ENCODE measurements around the gene MRPL40.
"Not testable (repeated sequence)": the region's sequence is repeated elsewhere in the genome, so short reads cannot be mapped to it uniquely, and the experiment has no call there.

The MRPL40 gene

GRCh38 chr22:19406846-19407245, 25.5 kb upstream of the MRPL40 start:
- no peak for DNase-seq (ENCODE audit: low spot score)

DNA sequence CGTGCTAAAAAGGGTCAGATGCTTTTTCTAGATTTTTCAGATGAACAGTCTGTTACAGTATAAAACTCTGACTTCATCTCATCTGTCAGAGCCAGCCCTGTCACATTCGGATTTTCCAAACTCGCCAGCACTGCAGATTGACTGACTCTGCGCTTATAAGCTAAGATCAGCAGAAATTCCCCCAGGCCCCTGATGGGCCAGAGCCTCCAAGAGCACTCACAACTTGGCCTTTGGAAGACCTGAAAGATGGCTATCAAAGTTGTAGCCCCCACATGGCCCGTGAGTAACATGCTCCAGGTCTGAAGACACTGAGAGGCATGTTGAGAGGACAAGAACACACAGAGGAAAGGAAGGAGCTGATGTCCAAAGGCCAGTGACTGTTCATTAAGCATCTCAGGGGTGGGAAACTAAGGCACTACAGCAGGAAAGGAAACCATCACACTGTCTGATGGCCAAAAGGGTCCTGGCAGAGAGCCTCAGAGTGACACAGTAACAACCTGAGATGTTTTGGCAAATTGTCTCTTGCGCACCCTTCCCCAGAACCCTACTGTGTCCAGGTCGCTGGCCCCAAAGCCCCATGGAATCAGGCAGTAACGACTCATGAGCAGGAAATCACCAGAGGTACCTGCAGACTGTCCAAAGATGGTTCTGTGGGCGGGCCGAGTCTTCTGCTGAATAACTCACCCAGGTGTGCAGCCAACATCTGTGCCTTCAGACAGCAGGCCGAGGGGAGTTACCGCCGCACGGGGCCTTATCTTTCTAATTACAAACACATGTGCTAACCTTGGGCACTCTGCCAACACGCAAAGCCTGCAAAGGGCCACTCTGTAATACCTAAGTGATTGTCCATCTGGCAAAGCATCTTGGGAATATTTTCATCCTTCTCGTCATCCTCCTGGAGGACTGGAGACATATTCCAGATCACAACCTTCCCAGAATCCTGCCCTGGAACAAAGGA, 24.4 kb upstream of the MRPL40 start:
- DNase-seq (ENCODE audit: low spot score), result peak; percentile 94

- DNase-seq (ENCODE audit: low spot score), result no peak
These were observed 21.2 kb upstream of the MRPL40 start for GRCh38 chr22:19410941-19411689.

DNA sequence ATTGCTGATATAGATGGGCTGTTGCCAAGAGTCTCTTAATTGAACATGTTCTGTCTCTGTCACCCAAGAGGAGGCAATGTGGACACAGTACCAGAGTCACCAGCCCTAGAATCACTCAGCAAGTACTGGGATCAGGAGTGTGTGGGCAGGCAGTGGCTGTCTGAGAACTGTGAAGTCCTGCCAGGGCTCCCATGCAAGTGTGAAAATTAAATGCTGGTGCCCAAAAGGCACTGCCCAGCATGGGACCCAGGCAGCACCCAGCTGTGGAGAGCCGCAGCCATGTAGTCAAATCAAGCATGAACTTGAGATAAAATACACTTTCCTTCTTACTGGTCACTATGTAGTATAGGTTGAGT, 20.7 kb upstream of the MRPL40 start:
- DNase-seq (ENCODE audit: low spot score), result no peak

DNA sequence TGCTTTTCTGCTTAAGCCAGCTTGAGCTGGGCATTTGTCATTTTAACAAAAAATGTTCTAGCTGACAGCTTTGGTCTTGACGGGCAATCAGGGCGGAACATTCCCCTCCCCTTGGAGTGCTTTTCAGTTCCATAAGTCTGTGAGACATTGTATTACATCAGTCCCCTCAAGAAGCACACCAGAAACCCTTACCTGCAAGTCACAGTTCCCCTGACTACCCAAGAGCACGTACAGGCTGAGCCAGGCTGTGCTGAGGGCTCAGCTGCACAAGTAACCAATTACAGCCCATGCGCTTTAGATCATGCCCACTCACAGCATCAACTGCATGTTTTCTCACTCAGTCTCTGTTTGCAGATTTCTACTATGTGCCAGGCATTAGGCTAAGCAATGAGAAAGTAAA, 19.9 kb upstream of the MRPL40 start:
- DNase-seq (ENCODE audit: low spot score), result no peak

- DNase-seq (ENCODE audit: low spot score), result no peak
These were observed 19.4 kb upstream of the MRPL40 start for GRCh38 chr22:19412923-19413322.

DNA sequence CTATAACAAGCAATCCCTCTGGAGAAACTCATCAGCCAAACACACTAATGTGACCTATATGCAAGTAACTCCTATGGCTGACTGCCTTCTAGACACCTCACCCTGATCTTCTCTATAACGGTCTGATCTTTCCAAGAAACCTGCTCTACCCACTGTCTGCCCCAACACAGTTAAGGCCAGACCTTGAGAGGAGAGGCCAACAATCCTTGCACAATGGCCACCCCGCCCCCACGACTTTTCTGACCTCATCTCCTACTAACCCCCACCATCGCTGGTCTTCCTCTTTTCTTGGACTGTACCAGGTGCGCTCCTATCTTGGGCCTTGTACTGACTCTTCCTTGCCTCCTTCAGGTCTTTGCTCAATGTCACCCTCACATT, 13.3 kb upstream of the MRPL40 start:
- DNase-seq (ENCODE audit: low spot score), result no peak

- no peak for DNase-seq (ENCODE audit: low spot score)
These were observed 12.7 kb upstream of the MRPL40 start for GRCh38 chr22:19419464-19420178.

- no peak for DNase-seq (ENCODE audit: low spot score)
These were observed 12.0 kb upstream of the MRPL40 start for GRCh38 chr22:19420321-19420720.

DNA sequence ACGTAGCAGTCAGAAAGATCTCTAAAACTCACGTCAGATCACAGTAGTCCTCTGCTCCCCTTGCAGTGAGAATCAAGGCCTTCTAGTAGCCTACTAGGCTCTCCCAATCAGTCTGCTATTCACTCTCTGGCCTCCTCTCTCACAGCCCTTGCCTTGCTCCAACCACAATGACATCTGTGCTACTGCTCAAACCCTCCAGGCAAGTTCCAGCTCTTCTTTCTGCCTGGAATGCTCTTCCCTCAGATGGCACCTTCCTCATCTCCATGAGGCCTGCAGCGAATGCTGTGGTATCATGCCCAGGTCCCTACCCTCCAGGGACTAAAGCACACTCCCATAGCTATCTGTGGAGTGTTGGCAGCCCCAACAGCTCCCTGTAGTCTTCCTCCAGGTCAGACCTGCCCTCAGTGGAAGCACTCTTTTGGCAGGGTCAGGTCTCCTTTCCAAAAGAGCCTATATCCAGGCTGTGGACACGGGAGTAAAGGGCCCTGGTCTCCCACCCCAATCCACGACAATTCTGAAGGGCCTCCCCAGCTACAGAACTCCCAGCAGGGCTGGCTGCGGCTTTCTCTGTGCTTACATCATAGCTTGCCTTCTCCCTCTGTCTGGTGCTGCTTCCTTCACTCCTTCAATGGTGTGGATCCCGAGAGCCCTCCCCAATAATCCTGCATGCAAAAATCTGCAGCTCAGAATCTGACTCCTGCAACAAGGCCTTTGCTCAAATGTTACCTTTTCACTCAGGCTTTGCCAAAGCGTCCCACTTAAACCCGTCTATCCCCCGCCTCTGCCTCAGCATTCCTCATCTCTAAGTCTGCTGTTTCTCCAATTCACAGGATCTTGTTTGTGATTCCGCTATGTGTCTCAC, 9.7 kb upstream of the MRPL40 start:
- DNase-seq (ENCODE audit: low spot score), result no peak

DNA sequence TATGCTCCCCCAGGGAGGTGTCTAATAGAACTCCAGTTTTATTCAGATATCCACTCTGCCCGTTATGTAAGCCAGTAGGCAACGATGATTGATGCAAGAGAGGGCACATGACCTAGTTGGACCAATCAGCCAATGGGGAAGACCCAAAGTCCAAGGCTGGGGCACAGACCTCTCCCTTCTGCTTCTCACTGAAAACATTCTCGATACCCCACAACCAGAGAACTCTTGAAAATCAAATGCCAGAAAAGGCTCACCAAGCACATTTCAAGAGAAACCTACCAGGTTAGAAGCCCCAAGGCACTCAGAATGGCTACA, 8.2 kb upstream of the MRPL40 start:
- no peak for DNase-seq (ENCODE audit: low spot score)

DNA sequence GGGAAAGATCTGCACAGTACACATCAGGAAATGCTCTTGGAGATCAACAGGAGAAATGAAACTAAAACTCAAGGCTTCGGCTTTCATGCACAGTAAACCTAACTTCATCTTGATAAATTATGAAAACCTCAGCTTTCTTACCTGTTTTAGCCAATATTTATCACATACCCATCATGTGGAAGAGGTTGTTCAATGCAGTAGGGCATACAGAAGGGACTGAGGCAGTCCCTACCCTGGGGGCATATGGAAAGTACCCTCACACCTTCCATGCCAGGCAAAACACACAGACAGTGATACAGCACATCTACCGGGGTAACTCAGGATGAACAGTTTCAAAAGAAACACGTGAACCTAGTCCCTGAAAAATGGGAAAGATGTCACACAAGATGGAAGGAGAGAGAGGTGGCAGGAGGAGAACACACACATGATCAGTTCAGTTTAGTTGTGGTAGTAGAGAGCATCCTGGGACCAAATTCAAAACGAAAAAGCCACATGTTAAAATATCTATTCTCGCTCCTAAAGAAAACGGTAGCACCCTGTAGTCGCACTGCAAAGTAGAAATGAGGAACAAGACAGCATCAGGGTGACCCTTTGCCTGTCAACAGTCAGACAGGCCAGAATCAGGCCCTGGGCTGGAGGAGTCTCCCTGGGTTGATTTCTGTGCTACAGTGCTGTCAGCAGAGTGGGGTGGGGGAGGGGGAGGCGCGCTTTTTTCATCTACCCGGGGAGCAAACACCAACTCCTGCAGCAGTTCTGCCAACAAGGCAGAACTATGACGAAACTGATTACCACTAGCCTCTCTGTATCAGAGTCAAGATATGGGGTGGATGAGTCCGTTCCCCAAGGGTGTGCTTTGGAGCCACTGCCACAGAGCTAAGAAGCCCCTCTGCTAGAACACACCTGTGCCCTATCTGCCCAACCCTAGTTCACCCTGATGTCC, 2.1 kb upstream of the MRPL40 start:
- no peak for DNase-seq (ENCODE audit: low spot score)

DNA sequence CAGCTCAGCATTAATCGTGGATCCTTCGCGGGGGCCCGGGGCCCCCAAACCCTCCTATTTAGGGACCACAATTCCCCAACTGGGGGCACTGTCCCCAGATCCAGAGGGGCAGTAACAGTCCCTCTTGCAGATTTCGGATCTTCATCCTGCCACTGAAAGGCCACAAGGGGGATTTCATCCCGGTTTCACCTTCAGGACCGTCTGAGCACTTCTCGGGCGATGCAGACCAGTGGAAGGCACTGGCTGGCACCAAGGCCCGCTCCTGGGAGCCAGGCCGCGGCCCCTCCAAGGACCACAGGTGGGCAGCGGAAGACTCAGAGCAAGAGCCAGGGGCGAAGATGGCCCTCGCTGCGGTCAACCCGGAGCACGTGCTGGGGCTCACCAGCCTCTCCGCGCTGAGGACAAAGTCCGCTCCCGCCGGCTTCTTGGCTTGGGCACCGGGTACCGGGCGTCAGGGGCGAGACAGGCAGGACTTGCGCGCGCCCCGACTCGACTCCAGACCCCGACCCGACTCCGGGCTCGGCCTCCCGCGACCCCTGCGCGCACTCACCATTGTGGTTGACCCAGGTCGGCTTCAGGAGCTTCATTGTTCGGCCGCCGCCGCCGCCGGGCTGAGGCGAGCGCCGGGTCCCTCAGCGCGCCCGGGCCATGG, 1.3 kb upstream of the MRPL40 start:
- DNase-seq (ENCODE audit: low spot score), result peak; percentile 32

DNA sequence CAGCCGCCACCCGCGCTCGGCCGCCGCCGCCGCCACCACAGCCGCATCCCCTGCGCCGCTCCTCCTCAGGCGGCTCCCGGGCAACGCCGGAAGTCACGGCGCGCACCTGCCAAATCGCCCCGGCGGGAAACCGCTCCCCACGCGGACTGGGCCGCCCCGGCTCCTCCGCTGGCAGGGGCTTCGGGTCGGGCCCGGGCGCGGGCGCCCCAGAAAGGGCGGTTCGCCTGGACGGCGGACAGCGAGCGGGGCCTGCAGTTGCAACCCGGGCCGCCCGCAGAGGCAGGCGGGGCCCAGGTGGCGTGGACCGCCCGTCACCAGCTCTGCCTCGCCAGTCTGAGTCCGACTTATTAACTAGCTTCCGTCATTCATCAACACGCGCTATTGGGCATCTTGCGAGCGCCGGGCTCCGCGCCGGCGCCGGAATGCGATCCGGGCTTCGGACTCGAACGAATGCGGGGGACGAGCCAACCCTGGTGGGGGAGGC, 654 bp upstream of the MRPL40 start, which contains the start of gene HIRA:
Gene HIRA, minus strand, starts transcription at position 85 of the 484 bp plus-strand sequence. CDS start 257 bp downstream, outside the sequence.
- peak; percentile 77 for DNase-seq (ENCODE audit: low spot score)

GRCh38 chr22:19434401-19434800, 2.1 kb downstream of the MRPL40 start:
- no peak for DNase-seq (ENCODE audit: low spot score)

DNA sequence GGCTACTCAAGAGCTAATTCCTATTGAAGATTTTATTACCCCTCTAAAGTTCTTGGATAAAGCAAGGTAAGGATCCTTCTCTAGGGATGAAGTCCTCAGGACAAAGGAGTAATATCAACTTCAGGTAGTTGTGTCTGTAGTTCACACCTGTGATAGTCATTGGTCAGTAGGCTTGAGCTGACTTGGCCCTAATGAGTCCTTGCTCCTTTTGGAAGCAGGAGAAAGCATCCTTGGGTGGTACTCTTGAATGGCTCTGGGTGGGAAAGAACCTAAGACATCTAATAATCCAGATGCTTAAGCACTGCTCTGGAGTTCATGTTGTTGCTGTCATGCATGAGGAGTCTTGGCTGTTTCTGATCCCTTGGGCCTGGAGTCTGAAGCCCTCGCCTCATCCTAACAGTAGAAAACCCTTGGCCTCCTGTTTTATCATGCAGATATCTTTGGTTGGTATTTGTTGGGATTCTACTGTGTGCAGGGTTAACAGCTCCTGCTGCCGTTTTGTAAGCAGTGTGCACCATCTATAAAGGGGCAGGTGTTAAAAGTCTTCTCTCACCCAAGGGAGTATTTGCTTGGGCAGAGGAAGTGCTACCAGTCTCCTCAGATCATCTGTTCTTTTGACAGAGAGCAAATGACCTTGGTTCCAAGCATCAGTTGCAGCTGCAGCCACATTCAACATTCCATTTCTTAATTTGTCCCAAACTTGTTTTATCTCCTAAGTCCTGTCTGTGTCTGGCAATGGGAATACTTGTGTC, 2.7 kb downstream of the MRPL40 start:
- no peak for DNase-seq (ENCODE audit: low spot score)

- not testable (repeated sequence) for DNase-seq (ENCODE audit: low spot score)
These were observed 4.3 kb downstream of the MRPL40 start for GRCh38 chr22:19436444-19437161.

DNA sequence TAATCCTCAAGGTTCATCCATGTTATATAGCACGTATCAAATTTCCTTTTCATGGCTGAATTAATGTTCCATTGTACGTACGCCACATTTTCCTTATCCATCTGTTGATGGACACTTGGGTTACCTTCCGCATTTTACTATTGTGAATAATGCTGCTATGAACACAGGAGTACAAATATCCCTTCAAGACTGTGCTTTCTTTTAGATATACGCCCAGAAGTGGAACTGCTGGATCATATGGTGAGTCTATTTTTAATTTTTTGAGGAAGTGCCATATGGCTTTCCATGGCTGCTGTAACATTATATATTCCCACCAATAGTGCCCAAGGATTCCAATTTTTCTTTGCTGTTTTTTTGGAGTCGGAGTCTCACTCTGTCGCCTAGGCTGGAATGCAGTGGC, 6.0 kb downstream of the MRPL40 start:
- DNase-seq (ENCODE audit: low spot score), result no peak

Measured in SK-N-DZ (cell line).